Measurements from ENCODE around the gene NAP1L5. TPM values are rescaled to one million over a fixed set of nuclear protein-coding genes. Genes with fewer than 3 reads are reported as not detected.

NAP1L5 gene
- total and polyA plus RNA-seq, 4 donors = 2.0 to 10.0 (median 2.9) TPM

GRCh38 chr4:88706574-88706973 is 8.9 kb upstream of the NAP1L5 start:
- no peak for TF ChIP-seq ATF3 (IDR thresholded peaks at IDR 0.05)
- peak in 1 of 2 donors; percentile 21 for TF ChIP-seq RXRA (IDR thresholded peaks at IDR 0.05)
- peak; percentile 35 for TF ChIP-seq YY1 (IDR thresholded peaks at IDR 0.05)
- peak; percentile 97 for TF ChIP-seq RAD21 (IDR thresholded peaks at IDR 0.05)
- TF ChIP-seq CTCF (IDR thresholded peaks at IDR 0.05; ENCODE audit: low read depth, low read length, missing input control) = peak; percentile 83
- TF ChIP-seq HNF4A (conservative IDR thresholded peaks at IDR 0.05) = peak in 1 of 2 donors; percentile 13
- Histone ChIP-seq H3K27ac (ENCODE audit: low read depth in 1 of 2, low read length in 2 of 2) (peak overlapping the region in 1 of 2 donors; percentile 54), H3K4me1 (ENCODE audit: control insufficient read depth in 4 of 4, insufficient read depth in 4 of 4, low read length in 3 of 4) (peaks cover 0 to 8% (median 3%) of the 10 kb centered on the region in 4 donors), H3K27me3 (ENCODE audit: control insufficient read depth in 4 of 4, insufficient read depth in 4 of 4, low read length in 3 of 4) (no peaks in the 10 kb centered on the region), H3K9me3 (ENCODE audit: control insufficient read depth in 4 of 4, low read length in 3 of 4) (no peaks in the 10 kb centered on the region), H3K4me3 (ENCODE audit: low read depth in 1 of 3, low read length in 3 of 3) (no peak overlapping the region), H3K36me3 (ENCODE audit: control insufficient read depth in 4 of 4, insufficient read depth in 3 of 4, low read depth in 1 of 4, low read length in 3 of 4) (peaks cover 0 to 24% (median 7%) of the 10 kb centered on the region in 4 donors), H3K9ac (ENCODE audit: low read depth in 1 of 2, low read length in 2 of 2) (peak overlapping the region in 1 of 2 donors; percentile 10)
- 34% methylated on average over 9 of the region's 9 CpGs for WGBS
- DNase-seq (ENCODE audit: low spot score) = no peak

GRCh38 chr4:88705805-88706492 is 8.3 kb upstream of the NAP1L5 start:
- 41% methylated on average over 3 of the region's 3 CpGs for WGBS
- Histone ChIP-seq H3K4me3 (ENCODE audit: low read depth in 1 of 3, low read length in 3 of 3) (no peak overlapping the region), H3K27me3 (ENCODE audit: control insufficient read depth in 4 of 4, insufficient read depth in 4 of 4, low read length in 3 of 4) (no peaks in the 10 kb centered on the region), H3K9ac (ENCODE audit: low read depth in 1 of 2, low read length in 2 of 2) (no peak overlapping the region), H3K4me1 (ENCODE audit: control insufficient read depth in 4 of 4, insufficient read depth in 4 of 4, low read length in 3 of 4) (peaks cover 0 to 8% (median 3%) of the 10 kb centered on the region in 4 donors), H3K9me3 (ENCODE audit: control insufficient read depth in 4 of 4, low read length in 3 of 4) (no peaks in the 10 kb centered on the region), H3K36me3 (ENCODE audit: control insufficient read depth in 4 of 4, insufficient read depth in 3 of 4, low read depth in 1 of 4, low read length in 3 of 4) (peaks cover 0 to 24% (median 7%) of the 10 kb centered on the region in 4 donors), H3K27ac (ENCODE audit: low read depth in 1 of 2, low read length in 2 of 2) (peak overlapping the region in 1 of 2 donors; percentile 18)
- no peak for DNase-seq (ENCODE audit: low spot score)
- TF ChIP-seq TAF1 (conservative IDR thresholded peaks at IDR 0.05) (no peak), REST (IDR thresholded peaks at IDR 0.05) (peak; percentile 13), HNF4A (conservative IDR thresholded peaks at IDR 0.05) (peak; percentile 24 to 42)

- Histone ChIP-seq H3K36me3 (ENCODE audit: control insufficient read depth in 4 of 4, insufficient read depth in 3 of 4, low read depth in 1 of 4, low read length in 3 of 4) (peaks cover 0 to 17% (median 2%) of the 10 kb centered on the region in 4 donors), H3K4me1 (ENCODE audit: control insufficient read depth in 4 of 4, insufficient read depth in 4 of 4, low read length in 3 of 4) (peaks cover 0 to 8% (median 3%) of the 10 kb centered on the region in 4 donors), H3K9ac (ENCODE audit: low read depth in 1 of 2, low read length in 2 of 2) (no peak overlapping the region), H3K4me3 (ENCODE audit: low read depth in 1 of 3, low read length in 3 of 3) (no peak overlapping the region), H3K9me3 (ENCODE audit: control insufficient read depth in 4 of 4, low read length in 3 of 4) (no peaks in the 10 kb centered on the region), H3K27ac (ENCODE audit: low read depth in 1 of 2, low read length in 2 of 2) (no peak overlapping the region), H3K27me3 (ENCODE audit: control insufficient read depth in 4 of 4, insufficient read depth in 4 of 4, low read length in 3 of 4) (no peaks in the 10 kb centered on the region)
- TF ChIP-seq NR2F2 (IDR thresholded peaks at IDR 0.05) = no peak
- no peak for TF ChIP-seq ZBTB33 (IDR thresholded peaks at IDR 0.05)
- no peak for TF ChIP-seq TAF1 (conservative IDR thresholded peaks at IDR 0.05)
- DNase-seq (ENCODE audit: low spot score) = no peak
Observed at GRCh38 chr4:88705223-88705622, 7.6 kb upstream of the NAP1L5 start.
